Skin epidermis (tissue), 12 donors: ENCODE results near the gene PCDHGB5.
A peak's percentile ranks its signal among the peaks of the same experiment; 100 is the strongest.
"Not testable (repeated sequence)": the region's sequence is repeated elsewhere in the genome, so short reads cannot be mapped to it uniquely, and the experiment has no call there.

ENCODE experiments used
- H3K27ac ChIP-seq, 21 experiments: fragments of 200-600 bp; sonication (generic) in 11 of 21; one replicate each; pipeline ENCODE4 v1.5.0; 2020; ENCODE audit warnings: mild to moderate bottlenecking in 3 of 21, inconsistent platforms in 2 of 21, moderate library complexity in 2 of 21
- H3K4me3 ChIP-seq, 7 experiments: fragments of 200-600 bp; sonication (generic) in 2 of 7; one replicate each; pipeline ENCODE4 v1.5.0; 2020; ENCODE audit warnings: inconsistent platforms in 2 of 7, mild to moderate bottlenecking in 2 of 7, moderate library complexity in 1 of 7

PCDHGB5 gene

GRCh38 chr5:141397756-141398551 is at the start of gene PCDHGB5:
TSS of gene PCDHGB5 (plus strand) at chr5:141397947. CDS start at chr5:141398128, 181 bp downstream.
- H3K27ac ChIP-seq = not testable (repeated sequence)
- H3K4me3 ChIP-seq = peak within 1 kb of the TSS in 1 of 7 experiments; percentile 6

GRCh38 chr5:141349917-141350619 is 47.7 kb upstream of the PCDHGB5 start, which contains the start of gene PCDHGB1:
TSS of gene PCDHGB1 (plus strand) at chr5:141350099. CDS start at chr5:141350261, 162 bp downstream.
- Histone ChIP-seq H3K4me3 (no peak within 1 kb of the TSS), H3K27ac (no peak within 1 kb of the TSS)

- H3K27ac ChIP-seq = no peak overlapping the region
- no peak overlapping the region for H3K4me3 ChIP-seq
Observed at GRCh38 chr5:141351591-141351990, 46.2 kb upstream of the PCDHGB5 start.

GRCh38 chr5:141354900-141355469 is 42.8 kb upstream of the PCDHGB5 start, which contains the start of gene PCDHGA4:
TSS of gene PCDHGA4 (plus strand) at chr5:141355021. CDS start at chr5:141355108, 87 bp downstream.
- Histone ChIP-seq H3K27ac (no peak within 1 kb of the TSS), H3K4me3 (no peak within 1 kb of the TSS)

GRCh38 chr5:141355641-141356040 is 42.1 kb upstream of the PCDHGB5 start:
- no peak overlapping the region for H3K27ac ChIP-seq

GRCh38 chr5:141356133-141356532 is 41.6 kb upstream of the PCDHGB5 start:
- H3K4me3 ChIP-seq = no peak overlapping the region
- H3K27ac ChIP-seq = no peak overlapping the region

More at GRCh38 chr5:141355641-141356040, 42.1 kb upstream of the PCDHGB5 start:
- no peak overlapping the region for H3K4me3 ChIP-seq

- Histone ChIP-seq H3K27ac (no peak overlapping the region), H3K4me3 (no peak overlapping the region)
Observed at GRCh38 chr5:141356950-141357349, 40.8 kb upstream of the PCDHGB5 start.

GRCh38 chr5:141359790-141360426 is 37.8 kb upstream of the PCDHGB5 start, which contains the start of gene PCDHGB2:
TSS of gene PCDHGB2 (plus strand) at chr5:141359994. CDS start at chr5:141360136, 142 bp downstream.
- Histone ChIP-seq H3K27ac (no peak within 1 kb of the TSS), H3K4me3 (peak within 1 kb of the TSS in 4 of 7 experiments; percentile 9 to 24 (median 16))

- no peak overlapping the region for H3K4me3 ChIP-seq
- H3K27ac ChIP-seq = no peak overlapping the region
Observed at GRCh38 chr5:141360685-141361084, 37.1 kb upstream of the PCDHGB5 start.

- Histone ChIP-seq H3K27ac (no peak overlapping the region), H3K4me3 (no peak overlapping the region)
Observed at GRCh38 chr5:141362719-141363118, 35.0 kb upstream of the PCDHGB5 start.

GRCh38 chr5:141363952-141364660 is 33.6 kb upstream of the PCDHGB5 start, which contains the start of gene PCDHGA5:
TSS of gene PCDHGA5 (plus strand) at chr5:141364162. CDS start at chr5:141364331, 169 bp downstream.
- Histone ChIP-seq H3K27ac (no peak within 1 kb of the TSS), H3K4me3 (no peak within 1 kb of the TSS)

- Histone ChIP-seq H3K27ac (no peak overlapping the region), H3K4me3 (no peak overlapping the region)
Observed at GRCh38 chr5:141366016-141366896, 31.5 kb upstream of the PCDHGB5 start.

- Histone ChIP-seq H3K27ac (no peak within 1 kb of the TSS), H3K4me3 (peak within 1 kb of the TSS in 1 of 7 experiments; percentile 5)
Observed at GRCh38 chr5:141369994-141370848, 27.5 kb upstream of the PCDHGB5 start, which contains the start of gene PCDHGB3. TSS of gene PCDHGB3 (plus strand) at chr5:141370242. CDS start at chr5:141370395, 153 bp downstream.

GRCh38 chr5:141371572-141372475 is 25.9 kb upstream of the PCDHGB5 start:
- no peak overlapping the region for H3K4me3 ChIP-seq

GRCh38 chr5:141373673-141374317 is 24.0 kb upstream of the PCDHGB5 start, which contains the start of gene PCDHGA6:
TSS of gene PCDHGA6 (plus strand) at chr5:141373891. CDS start at chr5:141374084, 193 bp downstream.
- peak within 1 kb of the TSS in 4 of 7 experiments; percentile 2 to 23 (median 10) for H3K4me3 ChIP-seq
- H3K27ac ChIP-seq = no peak within 1 kb of the TSS

More at GRCh38 chr5:141371572-141372475, 25.9 kb upstream of the PCDHGB5 start:
- no peak overlapping the region for H3K27ac ChIP-seq
